ENCODE data around the gene STARD13.

STARD13 gene, protein sequence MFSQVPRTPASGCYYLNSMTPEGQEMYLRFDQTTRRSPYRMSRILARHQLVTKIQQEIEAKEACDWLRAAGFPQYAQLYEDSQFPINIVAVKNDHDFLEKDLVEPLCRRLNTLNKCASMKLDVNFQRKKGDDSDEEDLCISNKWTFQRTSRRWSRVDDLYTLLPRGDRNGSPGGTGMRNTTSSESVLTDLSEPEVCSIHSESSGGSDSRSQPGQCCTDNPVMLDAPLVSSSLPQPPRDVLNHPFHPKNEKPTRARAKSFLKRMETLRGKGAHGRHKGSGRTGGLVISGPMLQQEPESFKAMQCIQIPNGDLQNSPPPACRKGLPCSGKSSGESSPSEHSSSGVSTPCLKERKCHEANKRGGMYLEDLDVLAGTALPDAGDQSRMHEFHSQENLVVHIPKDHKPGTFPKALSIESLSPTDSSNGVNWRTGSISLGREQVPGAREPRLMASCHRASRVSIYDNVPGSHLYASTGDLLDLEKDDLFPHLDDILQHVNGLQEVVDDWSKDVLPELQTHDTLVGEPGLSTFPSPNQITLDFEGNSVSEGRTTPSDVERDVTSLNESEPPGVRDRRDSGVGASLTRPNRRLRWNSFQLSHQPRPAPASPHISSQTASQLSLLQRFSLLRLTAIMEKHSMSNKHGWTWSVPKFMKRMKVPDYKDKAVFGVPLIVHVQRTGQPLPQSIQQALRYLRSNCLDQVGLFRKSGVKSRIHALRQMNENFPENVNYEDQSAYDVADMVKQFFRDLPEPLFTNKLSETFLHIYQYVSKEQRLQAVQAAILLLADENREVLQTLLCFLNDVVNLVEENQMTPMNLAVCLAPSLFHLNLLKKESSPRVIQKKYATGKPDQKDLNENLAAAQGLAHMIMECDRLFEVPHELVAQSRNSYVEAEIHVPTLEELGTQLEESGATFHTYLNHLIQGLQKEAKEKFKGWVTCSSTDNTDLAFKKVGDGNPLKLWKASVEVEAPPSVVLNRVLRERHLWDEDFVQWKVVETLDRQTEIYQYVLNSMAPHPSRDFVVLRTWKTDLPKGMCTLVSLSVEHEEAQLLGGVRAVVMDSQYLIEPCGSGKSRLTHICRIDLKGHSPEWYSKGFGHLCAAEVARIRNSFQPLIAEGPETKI

DNA sequence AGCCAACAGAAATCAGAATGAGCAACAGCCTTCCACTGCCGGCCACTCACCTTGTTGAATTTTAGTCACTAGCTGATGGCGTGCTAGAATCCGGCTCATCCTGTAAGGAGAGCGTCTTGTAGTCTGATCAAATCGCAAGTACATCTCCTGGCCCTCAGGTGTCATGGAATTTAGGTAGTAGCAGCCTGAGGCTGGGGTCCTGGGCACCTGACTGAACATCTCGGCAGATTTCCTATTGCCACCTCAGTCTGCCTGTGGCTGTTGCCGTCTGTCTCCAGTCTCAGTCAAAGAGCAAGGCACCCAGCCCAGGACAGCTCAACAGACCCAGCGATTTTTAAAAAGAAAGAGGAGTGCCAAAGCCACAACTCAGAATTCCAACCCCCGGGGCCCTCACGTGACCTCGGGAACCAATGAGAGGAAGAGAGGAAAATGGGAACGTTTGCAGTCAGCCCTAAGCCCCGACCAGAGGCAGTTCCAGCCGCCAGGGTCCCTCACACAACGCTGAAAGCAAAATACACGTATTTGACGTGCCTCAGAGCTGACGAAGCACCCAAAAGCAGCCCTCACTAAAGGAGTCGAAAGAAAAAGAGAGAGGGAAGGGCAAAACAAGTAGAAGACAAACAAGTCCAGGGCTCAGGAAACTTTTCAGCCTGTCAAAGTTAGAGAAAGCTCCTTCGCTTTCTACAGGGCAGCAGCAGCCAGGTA is at the start of gene STARD13:
STARD13 (minus strand) TSS at position 336 of the 705 bp plus-strand sequence; CDS start at position 219, 117 bp downstream.
- DNase-seq = peak; percentile 3 to 4

DNA sequence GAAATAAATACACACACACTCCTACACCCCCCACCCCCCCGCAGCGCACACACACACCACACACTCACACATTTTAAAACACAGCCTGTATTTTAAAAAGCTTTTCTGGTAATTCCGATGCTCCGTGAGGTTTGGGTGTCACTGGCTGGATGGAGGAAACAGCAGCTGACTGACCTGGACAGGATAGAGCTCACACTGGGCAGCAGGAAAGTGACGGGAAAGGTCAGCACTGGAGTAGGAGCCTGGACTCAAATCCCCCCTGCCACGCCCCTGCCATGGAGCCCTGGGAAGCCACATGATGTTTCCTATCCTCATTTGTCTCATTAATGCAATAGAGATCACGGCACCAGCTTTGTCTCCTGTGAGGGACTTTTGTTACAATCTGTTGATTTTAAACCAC is 49.3 kb upstream of the STARD13 start:
- no peak for DNase-seq

DNA sequence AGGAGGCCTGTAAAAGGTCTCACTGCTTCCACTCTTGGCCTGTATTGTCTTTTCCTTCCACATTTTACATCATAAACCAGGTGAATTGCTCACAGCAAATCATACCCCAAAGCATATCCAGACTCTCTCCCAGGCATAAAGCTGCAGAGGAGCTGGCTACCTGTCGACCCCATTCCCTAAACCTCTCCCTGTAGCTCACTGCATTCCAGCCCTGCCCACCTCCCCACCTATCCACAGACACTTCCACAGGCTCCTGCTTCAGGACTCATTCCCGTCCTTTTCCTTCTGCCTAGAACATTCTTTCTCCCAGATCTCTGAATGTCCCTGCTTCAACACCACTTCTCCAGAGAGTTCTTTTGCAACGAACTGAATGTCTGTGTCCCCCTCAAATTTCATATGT is 46.4 kb upstream of the STARD13 start:
- DNase-seq = no peak

DNA sequence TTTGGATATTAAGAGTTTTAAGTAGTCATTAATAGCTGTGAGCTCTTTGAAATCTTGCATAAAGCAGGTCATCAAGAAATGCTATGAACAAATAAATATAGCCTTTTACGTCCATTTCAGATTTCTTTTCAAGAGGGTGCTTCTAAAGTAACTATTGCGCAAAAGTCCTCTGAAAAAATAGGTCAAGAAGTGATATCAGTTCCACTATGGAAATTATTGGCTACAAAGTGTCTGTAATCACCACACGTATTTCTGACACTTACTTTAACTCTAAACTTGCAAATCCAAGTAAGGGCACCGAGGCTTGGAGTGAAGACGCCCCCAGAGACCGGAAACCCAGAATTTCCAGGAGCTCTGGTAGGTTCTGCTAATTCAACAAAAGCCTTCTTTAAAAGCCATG is 44.9 kb upstream of the STARD13 start:
- no peak for DNase-seq

DNA sequence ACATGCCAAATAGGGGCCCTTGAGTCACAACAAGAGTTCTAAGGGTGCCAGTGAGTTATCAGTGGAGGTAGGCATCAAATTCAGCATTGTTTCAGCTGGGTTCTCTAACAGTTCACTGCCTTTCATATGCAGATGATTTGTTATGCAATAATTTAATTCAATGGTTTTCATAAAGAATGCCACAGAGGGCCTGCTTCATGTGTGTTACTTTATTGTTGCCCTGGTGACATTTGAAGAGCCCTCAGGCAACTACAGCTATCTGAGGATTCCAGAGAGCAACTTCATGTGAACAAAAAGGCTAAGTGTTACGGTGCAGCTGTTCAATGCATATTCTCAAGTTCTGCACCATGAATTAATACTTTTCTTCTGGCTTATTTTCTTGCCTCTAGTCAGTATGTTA is 43.1 kb upstream of the STARD13 start:
- DNase-seq = no peak

DNA sequence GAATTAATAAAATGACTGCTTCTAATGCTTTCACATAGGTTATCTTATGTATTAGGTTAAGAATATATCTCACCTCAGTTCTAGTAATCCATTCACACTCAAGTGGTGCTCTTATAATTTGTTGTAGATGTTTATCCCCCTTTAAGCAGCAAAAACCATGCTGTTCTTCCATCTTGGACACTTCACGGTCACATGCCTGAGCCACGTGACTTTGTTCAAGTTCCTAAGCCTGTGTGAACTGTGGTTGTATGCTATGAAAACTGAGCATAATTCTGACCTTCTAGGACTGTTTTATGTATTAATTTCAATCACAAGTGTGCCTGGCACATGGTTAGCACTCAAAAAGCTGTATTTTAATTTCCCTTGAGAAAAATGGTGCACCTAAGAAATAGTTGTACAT is 41.2 kb upstream of the STARD13 start:
- no peak for DNase-seq

DNA sequence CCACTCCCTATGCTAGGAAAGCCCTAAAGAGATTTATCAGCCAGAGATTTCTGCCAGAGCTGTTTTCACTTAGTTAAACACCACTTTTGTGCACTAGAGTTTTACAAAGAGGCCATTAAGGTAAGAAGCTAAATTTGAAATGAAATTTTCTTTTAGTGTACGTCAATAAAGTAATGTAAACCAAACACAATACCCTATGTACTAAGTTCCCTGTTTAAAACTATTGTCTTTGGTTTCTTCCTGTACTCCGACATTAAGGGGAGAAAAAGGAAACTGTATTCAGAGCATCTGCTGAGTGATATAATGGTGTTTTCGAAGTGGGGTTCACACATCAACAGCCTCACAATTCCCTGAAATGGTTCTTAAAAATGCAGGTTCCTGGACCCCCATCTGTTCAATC is 40.7 kb upstream of the STARD13 start:
- DNase-seq = no peak

DNA sequence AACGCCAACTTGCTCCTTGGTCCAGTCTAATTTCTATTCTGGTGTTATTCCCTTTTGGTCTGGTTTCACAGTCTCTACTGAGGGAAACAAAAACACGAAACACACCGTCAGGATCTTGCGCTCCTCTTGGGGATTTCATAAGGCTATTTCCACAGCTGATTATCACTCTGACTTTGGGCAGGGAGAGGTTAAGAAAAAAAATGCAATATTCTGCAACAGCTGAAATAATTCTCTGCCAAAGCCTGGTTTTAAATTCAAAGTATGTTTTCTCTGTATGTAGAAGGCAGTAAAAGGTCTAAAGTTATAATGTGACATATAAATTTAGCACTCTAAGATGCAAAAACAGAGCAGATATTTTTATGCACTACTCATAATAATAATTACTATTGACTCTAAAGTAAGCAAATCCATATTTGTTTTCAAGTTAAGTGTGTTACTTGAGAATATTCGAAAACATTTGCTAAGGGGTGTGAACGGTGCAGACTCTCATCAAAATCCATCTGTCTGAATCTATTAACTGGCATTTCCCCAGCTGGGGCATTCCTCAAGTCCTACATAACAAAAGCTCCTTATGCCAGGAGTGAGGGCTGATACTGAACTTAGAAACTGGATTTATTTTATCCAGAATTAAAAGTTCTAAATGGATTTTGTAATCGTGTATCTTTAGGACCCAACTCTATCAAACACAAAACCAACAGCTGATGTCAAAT is 38.4 kb upstream of the STARD13 start:
- no peak for DNase-seq

DNA sequence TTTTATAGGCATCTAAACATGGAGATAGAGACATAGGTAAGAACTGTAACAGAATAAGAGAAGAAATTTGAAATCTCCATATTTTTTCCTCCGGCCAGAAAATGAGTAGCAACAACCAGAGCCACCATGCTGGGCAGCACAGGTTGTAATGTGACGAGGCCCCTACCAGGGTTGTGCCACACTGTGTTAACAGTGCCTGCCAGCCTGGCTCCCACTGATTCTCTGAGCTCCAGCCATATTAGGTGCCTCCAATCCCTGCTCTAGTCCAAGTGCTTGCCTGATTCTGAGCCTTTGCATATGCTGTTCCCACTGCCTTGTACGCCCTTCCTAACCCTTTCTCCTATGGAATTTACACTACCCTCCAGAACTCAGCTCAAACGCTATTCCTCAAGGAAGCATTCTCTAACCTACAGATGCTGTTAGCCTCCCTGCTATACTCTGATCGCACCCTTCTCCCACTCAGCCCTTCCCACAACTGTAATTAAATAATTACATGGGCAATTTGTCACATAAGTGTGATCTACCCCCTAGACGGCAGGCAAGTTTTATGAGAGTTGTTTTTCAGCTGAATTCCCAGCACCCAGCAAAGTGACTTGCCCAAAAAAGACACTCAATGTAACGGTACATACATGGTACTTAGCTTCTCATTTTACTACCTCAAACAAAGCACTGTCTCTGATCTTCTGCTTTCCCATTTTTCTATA is 37.6 kb upstream of the STARD13 start:
- no peak for DNase-seq

DNA sequence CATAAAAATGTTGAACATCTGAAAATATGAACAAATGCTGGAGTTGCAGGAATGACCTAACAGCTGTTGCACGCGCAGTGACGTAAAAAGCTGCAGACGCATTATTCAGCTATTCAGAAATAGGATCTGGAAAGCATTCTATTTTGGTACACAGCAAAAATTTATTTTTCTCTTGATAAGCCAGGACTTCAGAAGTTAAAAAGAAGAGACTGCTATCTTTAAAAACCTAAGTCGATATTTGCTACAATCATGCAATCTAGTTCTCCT is 36.9 kb upstream of the STARD13 start:
- DNase-seq = no peak

DNA sequence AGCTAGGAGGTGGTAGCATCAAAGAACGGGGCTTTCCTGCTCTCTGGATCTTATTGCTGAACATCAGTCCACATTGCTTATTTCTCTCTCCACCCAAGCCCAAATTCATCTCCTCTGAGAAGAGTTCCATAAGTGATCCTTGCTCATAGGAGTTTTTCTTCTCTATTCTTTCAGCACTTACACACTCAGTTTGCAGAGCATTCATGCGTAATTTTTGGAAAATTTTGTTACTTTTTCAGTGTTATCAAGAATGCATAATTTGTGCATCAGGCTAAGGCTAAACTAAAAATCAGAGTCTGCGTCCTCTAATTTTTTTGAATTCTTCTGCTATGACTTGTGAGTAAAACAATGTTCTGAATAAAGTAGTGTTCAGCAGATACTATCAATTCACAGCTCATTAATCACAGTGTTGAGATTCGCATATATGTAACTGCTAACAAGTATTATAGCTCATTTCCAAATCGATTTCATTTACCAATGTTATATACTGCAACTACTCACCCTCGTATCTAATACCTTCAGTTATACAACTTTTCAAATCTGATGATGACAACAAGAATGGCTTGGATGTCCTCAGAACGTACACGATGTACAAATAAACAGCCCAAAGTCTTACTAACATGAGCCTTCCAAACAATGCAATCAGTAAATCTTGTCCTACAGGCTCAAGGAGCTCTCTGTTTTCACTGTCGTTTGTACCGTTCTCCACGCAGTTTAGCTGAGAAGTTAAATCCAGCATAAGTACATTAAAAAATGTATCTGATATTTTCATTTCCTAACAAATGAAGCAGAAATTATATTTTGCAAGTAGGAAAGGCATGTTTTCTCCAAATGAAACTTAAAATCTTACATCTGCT is 36.4 kb upstream of the STARD13 start:
- DNase-seq = no peak

DNA sequence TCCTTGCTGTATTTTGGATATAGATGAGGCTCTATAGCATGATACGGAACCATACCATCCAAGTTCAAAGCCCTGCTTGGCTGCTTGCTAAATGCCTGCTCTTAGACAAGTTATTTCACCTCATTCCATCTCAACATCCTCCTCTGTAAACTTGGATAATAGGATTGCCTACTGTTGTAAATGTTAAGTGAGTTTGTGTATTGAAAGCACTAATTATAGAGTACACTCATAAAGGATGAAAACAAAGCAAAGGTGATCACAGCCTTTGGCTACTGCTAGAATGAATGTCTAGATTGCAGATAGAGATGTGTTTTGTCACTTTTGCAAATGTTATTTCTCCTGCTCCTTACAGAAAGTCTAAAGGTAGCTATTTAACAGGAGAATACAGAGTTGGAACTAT is 34.3 kb upstream of the STARD13 start:
- no peak for DNase-seq

DNA sequence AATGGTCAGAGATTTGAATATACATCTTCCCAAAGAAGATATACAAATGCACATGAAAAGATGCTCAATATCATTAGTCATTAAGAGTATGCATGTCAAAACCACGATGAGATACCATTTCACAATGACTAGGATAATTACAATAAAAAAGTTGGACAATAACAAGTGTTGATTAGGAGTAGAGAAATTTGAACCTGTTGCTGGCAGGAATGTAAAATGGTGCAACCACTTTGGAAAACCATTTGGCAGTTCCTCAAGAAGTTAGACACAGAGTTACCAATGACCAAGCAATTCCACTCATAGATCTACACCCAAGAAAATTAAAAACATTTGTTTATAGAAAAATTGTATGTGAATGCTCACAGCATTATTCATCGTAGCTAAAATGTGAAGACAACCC is 33.2 kb upstream of the STARD13 start:
- DNase-seq = no peak

DNA sequence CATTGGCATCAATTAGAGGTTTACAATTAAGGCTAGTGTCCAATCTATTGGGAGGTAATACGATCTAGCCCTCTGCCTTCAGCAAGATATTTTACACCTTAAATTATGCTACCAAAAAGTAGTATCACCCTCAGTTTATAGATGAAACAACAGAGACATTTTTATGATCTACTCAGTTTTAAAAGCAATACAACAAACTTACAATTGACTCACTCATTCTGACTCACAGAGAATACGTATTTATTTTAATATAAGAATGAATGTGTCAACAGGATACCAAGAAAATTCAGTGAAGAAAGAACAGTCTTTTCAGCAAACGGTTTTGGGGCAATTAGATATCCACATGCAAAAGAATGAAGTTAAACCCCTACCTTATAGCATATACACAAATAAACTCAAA is 32.5 kb upstream of the STARD13 start:
- no peak for DNase-seq

DNA sequence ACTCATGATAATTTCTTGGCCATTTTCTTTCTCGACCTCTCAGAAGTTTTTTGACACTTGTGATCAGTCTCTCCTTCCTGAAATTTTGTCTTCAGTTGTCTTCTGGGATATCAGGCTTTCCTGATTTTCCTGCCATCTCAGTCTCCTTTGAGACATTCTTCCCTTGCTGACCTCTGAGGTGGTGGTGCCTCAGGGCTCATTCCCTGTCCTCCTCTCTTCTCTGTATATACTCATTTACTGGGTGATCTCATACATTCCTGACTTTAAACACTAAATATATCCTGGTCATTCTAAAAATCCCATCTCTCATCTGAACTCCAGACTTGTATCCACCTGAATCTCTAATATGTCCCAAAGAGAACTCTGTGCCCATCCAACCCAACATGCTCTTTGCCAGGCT is 31.3 kb upstream of the STARD13 start:
- DNase-seq = no peak

DNA sequence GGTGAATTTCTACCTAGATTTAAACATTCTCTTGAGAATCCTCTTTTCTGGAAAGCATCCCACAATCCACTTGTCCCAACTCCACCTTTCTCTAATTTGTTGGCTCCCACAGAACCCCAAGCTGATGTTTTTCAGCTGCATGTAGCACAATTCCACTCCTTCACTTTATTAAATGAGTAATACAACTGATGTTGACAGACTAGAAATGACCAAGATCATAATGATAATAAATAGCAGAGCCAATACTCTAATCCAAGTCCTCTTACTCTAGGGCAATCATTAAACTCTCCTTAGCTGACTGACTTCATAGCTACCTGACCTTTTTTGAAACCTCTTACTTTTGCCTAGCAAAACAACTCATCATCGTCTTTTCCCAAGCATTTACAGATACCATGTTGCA is 27.9 kb upstream of the STARD13 start:
- no peak for DNase-seq

DNA sequence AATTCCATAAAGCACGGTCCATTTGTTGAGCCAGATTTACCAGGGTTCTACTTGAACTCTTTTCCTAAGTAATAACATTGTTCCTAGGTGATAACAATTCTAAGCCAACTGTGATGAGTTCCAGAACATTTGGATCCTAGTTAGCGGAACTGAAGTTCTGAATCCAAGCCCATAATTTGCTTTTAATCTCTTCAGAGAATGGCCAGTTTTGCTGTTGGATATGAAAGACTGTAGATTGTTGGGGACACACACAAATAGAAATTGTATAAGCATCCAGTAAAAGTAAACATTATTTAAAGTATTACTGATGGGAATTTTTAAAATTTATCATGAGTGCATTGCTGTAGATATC is 27.3 kb upstream of the STARD13 start:
- DNase-seq = no peak

DNA sequence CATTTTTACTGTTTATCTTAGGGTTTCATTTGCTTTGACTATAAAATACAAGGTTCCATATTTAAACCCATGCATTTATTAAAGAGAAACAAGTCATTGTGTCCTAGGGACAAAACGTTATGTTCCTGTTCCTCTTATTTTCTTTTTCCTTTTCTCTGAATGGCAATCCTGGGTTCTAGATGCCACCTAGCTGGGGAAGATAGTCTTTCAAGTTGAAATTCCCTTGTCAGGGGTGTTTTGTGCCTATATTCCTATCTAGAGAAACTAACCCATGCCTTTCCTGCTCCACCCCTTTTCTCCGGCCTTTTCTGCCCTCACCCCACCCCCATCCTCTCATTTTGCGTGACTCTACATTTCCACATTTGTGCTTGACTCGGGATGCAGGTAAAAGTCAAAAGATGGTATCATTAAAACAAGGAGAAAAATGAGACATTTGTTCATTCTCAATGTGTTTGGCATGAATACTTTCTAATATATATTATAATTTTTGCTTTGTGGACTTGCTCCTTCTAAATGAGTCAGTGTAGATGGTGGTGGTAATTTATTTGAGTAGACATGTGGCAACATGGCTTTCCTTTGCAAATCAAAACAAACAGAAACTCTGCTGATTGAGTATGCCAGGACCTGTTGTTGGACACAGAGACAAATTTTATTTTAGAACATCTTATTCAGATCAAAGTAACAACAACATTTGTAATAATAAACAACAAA is 26.8 kb upstream of the STARD13 start:
- no peak for DNase-seq

DNA sequence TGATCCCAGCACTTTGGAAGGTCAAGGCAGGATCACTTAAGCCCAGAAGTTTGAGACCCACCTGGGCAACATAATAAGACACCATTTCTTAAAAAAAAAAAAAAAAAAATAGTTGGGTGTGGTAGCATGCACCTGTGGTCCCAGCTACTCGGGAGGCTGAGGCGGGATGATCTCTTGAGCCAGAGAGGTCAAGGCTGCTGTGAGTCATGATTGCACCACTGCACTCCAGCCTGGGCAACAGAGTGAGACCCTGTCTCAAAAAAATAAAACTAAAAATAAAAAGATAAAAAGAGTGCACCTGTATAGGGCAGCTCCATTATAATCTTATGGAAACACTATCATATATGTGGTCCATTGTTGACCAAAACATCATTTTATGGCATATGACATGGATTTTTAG is 25.5 kb upstream of the STARD13 start:
- DNase-seq = no peak

DNA sequence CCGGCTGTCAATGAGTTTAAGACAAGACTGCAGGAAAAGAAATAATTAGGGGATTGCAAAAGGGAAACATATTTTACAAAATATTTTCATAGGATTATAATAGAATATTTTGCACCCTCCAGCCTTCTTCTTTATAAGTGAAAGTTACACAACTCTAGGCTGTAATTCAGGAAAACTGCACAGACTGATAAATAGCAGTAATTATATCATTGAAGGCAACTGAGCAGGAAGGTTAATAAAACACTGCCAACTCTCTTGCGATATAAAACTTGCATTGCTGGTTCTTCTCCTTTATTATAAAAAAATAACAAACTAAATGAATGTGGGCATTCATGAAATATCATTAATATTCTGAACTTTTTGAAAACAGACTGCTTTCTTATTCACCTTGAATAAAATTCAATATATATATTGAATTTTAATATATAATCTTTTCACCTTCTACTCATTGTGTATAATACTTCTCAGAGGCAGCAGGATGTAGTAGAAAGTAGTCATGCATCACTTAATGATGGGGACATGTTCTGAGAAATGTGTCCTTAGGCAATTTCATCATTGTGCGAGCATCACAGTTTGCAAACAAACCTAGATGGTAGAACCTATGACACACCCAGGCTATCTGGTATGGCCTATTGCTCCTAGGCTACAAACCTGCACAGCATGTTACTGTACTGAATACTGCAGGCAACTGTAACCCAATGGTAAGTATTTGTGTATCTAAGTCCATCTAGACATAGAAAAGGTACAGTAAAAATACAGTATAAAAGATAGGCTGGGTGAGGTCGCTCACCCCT is 24.9 kb upstream of the STARD13 start:
- no peak for DNase-seq
